Memory B cell (primary cell): Measurements from ENCODE around the gene ATF7.

Experiments used
- ATAC-seq: fragments of 150-1000 bp; cut with Tn5 transposase; 2 replicates; pipeline ENCODE4 v1.10.0; 2021; ENCODE audit warnings: low read depth, mild to moderate bottlenecking, moderate library complexity
- DNase-seq, 2 donors: peaks; one replicate each; pipeline ENCODE4 v3.0.0; 2022; ENCODE audit warnings: low spot score in 2 of 2
- H3K27ac Mint-ChIP-seq: one replicate; pipeline ENCODE4 v1.8.0; 2022; ENCODE audit warnings: mild to moderate bottlenecking, moderate library complexity, mixed read lengths
- H3K27me3 Mint-ChIP-seq: one replicate; pipeline ENCODE4 v1.8.0; 2022; ENCODE audit warnings: mixed read lengths
- H3K36me3 Mint-ChIP-seq: one replicate; pipeline ENCODE4 v1.8.0; 2022; ENCODE audit warnings: mild to moderate bottlenecking, mixed read lengths
- H3K4me1 Mint-ChIP-seq: one replicate; pipeline ENCODE4 v1.8.0; 2022; ENCODE audit warnings: mixed read lengths
- H3K4me3 Mint-ChIP-seq: one replicate; pipeline ENCODE4 v1.8.0; 2022; ENCODE audit warnings: mild to moderate bottlenecking, moderate library complexity, mixed read lengths
- H3K9me3 Mint-ChIP-seq: one replicate; pipeline ENCODE4 v1.8.0; 2022; ENCODE audit warnings: mixed read lengths

ATF7 gene

GRCh38 chr12:53498235-53498630 lies 127.9 kb downstream of the ATF7 start:
- ATAC-seq (no peak), DNase-seq (no peak)
- no peaks in the 10 kb centered on the region for H3K9me3 Mint-ChIP-seq
- no peaks in the 10 kb centered on the region for H3K27me3 Mint-ChIP-seq
- H3K4me3 Mint-ChIP-seq: peak overlapping the region; percentile 91
- H3K27ac Mint-ChIP-seq: peak overlapping the region; percentile 95
- no peaks in the 10 kb centered on the region for H3K36me3 Mint-ChIP-seq
- H3K4me1 Mint-ChIP-seq: peaks cover 34% of the 10 kb centered on the region

GRCh38 chr12:53497461-53497860 lies 128.7 kb downstream of the ATF7 start:
- Mint-ChIP-seq H3K9me3 (no peaks in the 10 kb centered on the region), H3K4me1 (peaks cover 37% of the 10 kb centered on the region), H3K36me3 (no peaks in the 10 kb centered on the region), H3K27me3 (no peaks in the 10 kb centered on the region), H3K4me3 (no peak overlapping the region), H3K27ac (no peak overlapping the region)
- no peak for DNase-seq
- ATAC-seq: no peak

- no peaks in the 10 kb centered on the region for H3K27me3 Mint-ChIP-seq
- no peaks in the 10 kb centered on the region for H3K9me3 Mint-ChIP-seq
- peaks cover 38% of the 10 kb centered on the region for H3K4me1 Mint-ChIP-seq
- no peak overlapping the region for H3K4me3 Mint-ChIP-seq
- DNase-seq (no peak), ATAC-seq (no peak)
- H3K27ac Mint-ChIP-seq: no peak overlapping the region
- no peaks in the 10 kb centered on the region for H3K36me3 Mint-ChIP-seq
Observed at GRCh38 chr12:53496752-53497032, 129.5 kb downstream of the ATF7 start.

DNA sequence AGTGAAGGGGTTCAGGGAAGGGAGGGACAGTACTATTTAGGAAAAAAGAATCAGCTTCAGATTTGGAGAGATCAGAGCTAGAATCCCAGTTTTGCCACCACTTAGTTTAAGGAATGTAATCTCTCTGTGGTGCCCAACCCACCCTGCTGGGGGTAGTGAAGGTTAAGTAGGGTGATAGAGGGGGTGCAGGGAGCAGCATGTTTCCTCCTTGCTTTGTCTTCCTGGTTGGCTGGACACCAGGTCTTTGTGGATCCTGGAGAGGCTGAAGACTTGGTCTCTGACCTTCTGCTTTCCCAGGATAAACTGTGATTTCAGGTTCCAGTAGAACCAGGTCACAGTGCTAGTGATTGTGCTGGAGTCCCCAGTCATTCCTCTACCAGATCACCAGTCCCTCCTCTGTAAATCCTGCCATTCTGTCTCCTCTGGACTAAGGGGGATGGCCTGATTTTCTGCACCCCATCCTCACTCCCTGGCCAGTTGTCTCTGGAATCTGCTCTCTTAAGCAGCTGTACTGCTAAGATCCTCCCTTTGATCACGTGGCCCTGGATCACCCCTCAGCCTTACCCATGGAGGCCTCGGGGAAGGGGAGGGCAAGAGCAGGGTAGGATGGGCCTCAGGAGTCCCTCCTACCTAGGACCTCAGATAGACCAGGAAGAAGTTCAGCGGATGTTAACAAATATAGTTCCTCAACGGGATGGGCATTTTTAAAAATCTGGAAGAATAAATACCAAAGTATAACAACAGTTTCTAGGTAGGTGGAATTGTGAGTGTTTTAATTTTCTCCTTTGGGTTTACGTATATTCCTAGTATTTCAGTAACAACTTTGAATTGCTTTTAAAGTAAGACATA lies 130.1 kb downstream of the ATF7 start:
- DNase-seq (no peak), ATAC-seq (no peak)
- Mint-ChIP-seq H3K27me3 (no peaks in the 10 kb centered on the region), H3K9me3 (no peaks in the 10 kb centered on the region), H3K36me3 (no peaks in the 10 kb centered on the region), H3K4me3 (no peak overlapping the region), H3K4me1 (peaks cover 37% of the 10 kb centered on the region), H3K27ac (no peak overlapping the region)

- Mint-ChIP-seq H3K9me3 (no peaks in the 10 kb centered on the region), H3K36me3 (no peaks in the 10 kb centered on the region), H3K4me3 (peak overlapping the region; percentile 86), H3K27ac (peak overlapping the region; percentile 90), H3K4me1 (peaks cover 27% of the 10 kb centered on the region), H3K27me3 (no peaks in the 10 kb centered on the region)
- DNase-seq (no peak), ATAC-seq (no peak)
Observed at GRCh38 chr12:53493610-53494391, 132.4 kb downstream of the ATF7 start.

- H3K36me3 Mint-ChIP-seq: no peaks in the 10 kb centered on the region
- H3K27me3 Mint-ChIP-seq: no peaks in the 10 kb centered on the region
- H3K4me1 Mint-ChIP-seq: peaks cover 19% of the 10 kb centered on the region
- ATAC-seq (peak; percentile 98), DNase-seq (peak; percentile 84 to 88)
- no peaks in the 10 kb centered on the region for H3K9me3 Mint-ChIP-seq
- H3K4me3 Mint-ChIP-seq: peak overlapping the region; percentile 86
- H3K27ac Mint-ChIP-seq: peak overlapping the region; percentile 90
Observed at GRCh38 chr12:53492830-53493609, 133.2 kb downstream of the ATF7 start.

- H3K36me3 Mint-ChIP-seq: no peaks in the 10 kb centered on the region
- DNase-seq (no peak), ATAC-seq (no peak)
- no peaks in the 10 kb centered on the region for H3K9me3 Mint-ChIP-seq
- H3K27me3 Mint-ChIP-seq: no peaks in the 10 kb centered on the region
- peak overlapping the region; percentile 67 for H3K4me3 Mint-ChIP-seq
- H3K4me1 Mint-ChIP-seq: peaks cover 17% of the 10 kb centered on the region
- peak overlapping the region; percentile 90 for H3K27ac Mint-ChIP-seq
Observed at GRCh38 chr12:53492188-53492587, 134.0 kb downstream of the ATF7 start.

DNA sequence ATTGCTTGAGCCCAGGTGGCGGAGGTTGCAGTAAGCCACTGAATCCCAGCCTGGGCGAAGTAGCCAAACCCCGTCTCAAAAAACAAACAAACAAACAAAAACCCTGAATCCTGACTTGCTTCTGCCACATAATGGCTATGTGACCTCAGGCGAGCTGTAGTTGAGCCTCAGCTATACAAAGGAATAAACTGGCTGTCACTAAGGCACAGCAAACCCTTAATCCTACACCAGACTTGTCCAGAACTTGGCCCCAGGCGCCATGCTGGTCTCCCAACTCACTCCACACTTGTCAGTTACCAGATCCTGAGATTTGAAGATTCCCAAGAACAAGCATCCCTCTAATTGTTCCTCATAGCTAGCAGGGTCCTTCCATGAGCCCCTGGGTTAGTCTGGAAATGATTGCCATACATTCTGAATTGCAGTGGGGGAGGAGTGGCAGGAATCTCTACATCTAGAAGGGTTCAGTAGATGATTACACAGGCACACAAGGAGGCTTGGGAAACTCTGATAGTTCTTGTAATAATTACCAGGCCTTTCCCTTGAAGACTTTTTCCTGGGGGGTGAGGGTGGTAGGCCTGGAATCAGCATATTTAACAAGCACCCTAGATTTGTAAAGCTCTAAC lies 136.8 kb downstream of the ATF7 start:
- H3K27ac Mint-ChIP-seq: no peak overlapping the region
- peaks cover 2% of the 10 kb centered on the region for H3K36me3 Mint-ChIP-seq
- ATAC-seq (no peak), DNase-seq (no peak)
- H3K9me3 Mint-ChIP-seq: no peaks in the 10 kb centered on the region
- no peak overlapping the region for H3K4me3 Mint-ChIP-seq
- H3K4me1 Mint-ChIP-seq: peaks cover 21% of the 10 kb centered on the region
- no peaks in the 10 kb centered on the region for H3K27me3 Mint-ChIP-seq

DNA sequence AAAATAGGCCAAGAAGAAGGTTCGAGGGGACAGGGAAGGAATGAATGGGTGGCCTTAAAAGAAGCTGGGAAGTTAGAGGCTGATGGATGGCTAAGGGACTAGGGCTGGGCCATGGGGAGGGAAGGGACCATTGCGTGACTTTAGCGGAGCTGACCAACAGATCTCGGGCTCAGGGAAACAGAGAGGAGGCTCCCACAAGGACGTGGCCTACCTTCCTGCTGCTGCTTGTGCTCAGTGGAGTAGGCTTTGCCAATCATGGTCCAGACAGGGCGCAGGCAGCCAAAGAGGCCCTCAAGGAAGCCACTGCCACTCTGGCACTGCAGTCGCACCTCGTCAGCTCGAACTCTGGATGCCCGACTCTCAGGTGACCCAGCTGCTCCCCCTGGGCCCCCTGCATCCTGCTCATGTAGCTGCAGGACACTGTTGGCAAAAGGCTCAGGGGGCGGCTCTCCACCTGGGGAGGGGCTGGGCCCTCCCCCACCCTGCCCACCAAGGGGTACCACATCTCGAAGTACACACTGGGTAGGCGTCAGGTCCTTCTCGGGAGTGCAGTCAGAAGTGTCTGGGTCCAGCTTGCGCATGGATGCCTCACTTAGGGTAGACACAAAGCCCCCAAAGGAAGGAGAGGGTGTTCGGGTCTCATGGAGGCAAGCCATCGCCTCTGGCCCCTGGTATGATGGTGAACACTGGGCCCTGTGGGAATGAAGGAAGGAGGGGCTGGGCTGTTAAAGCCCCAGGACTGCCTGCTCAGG lies 139.3 kb downstream of the ATF7 start:
- peaks cover 13% of the 10 kb centered on the region for H3K4me1 Mint-ChIP-seq
- H3K9me3 Mint-ChIP-seq: no peaks in the 10 kb centered on the region
- H3K27ac Mint-ChIP-seq: peak overlapping the region; percentile 7
- no peak for DNase-seq
- no peak overlapping the region for H3K4me3 Mint-ChIP-seq
- H3K36me3 Mint-ChIP-seq: peaks cover 6% of the 10 kb centered on the region
- no peak for ATAC-seq
- no peaks in the 10 kb centered on the region for H3K27me3 Mint-ChIP-seq

GRCh38 chr12:53485955-53486735 lies 140.0 kb downstream of the ATF7 start:
- H3K27ac Mint-ChIP-seq: peak overlapping the region; percentile 7
- no peaks in the 10 kb centered on the region for H3K27me3 Mint-ChIP-seq
- H3K4me1 Mint-ChIP-seq: peaks cover 13% of the 10 kb centered on the region
- ATAC-seq: no peak
- DNase-seq: no peak
- H3K9me3 Mint-ChIP-seq: no peaks in the 10 kb centered on the region
- no peak overlapping the region for H3K4me3 Mint-ChIP-seq
- peaks cover 6% of the 10 kb centered on the region for H3K36me3 Mint-ChIP-seq

- H3K4me3 Mint-ChIP-seq: no peak overlapping the region
- H3K4me1 Mint-ChIP-seq: peaks cover 13% of the 10 kb centered on the region
- H3K9me3 Mint-ChIP-seq: no peaks in the 10 kb centered on the region
- no peaks in the 10 kb centered on the region for H3K27me3 Mint-ChIP-seq
- DNase-seq (no peak), ATAC-seq (no peak)
- H3K36me3 Mint-ChIP-seq: peaks cover 7% of the 10 kb centered on the region
- H3K27ac Mint-ChIP-seq: peak overlapping the region; percentile 41
Observed at GRCh38 chr12:53484686-53485575, 141.3 kb downstream of the ATF7 start.

GRCh38 chr12:53483979-53484377 lies 142.2 kb downstream of the ATF7 start:
- Mint-ChIP-seq H3K4me1 (peaks cover 15% of the 10 kb centered on the region), H3K27ac (peak overlapping the region; percentile 47), H3K4me3 (no peak overlapping the region), H3K36me3 (peaks cover 14% of the 10 kb centered on the region), H3K9me3 (no peaks in the 10 kb centered on the region), H3K27me3 (no peaks in the 10 kb centered on the region)
- DNase-seq (no peak), ATAC-seq (no peak)
